ENCODE measurements around the gene PCDHA1. TPM values are rescaled to one million over a fixed set of nuclear protein-coding genes. Genes with fewer than 3 reads are reported as not detected.

The PCDHA1 gene
- total and polyA plus RNA-seq, 9 of the 15 experiments (the other 6 are each of a cell fraction or from before 2014, with no cell fraction given), result not detected

DNA sequence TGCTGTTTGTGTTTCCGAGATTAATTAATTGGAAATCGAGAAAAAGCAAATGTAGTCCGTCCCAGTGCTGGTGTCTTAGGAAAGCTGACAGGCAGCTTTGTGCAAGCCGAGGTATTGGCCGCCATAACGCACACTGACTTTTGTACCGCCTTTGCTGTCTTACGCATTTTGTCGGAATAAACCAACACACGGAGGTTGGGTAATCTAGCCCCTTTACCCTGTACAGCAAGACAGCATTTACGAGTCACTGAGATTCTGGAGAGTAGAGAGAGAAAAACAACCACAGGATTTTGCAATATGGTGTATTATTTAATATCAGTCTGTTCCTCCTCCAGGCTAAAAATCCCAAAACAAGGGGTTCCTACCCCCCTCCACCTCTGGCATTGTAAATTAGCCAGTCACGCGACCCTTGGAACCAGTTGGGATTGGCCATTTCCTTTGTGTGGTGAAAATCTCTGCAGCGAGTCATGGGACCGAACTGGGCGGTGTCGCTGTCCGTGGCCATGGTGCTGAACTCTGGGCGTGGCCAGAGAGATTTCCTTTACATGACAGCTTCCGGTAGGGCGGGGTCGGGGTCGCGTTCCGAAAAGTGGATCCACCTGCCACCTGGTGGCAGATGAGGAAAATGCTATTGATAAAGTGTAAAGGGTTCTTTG, 255.0 kb downstream of the PCDHA1 start (continued):
- no peak for TF ChIP-seq ZNF445 (CRISPR knock-in tag; IDR thresholded peaks at IDR 0.05; ENCODE audit: low read depth)
- no peak for TF ChIP-seq JUNB (CRISPR knock-in tag; conservative IDR thresholded peaks at IDR 0.05)
- no peak for TF ChIP-seq MEF2A (IDR thresholded peaks at IDR 0.05; ENCODE audit: control insufficient read depth, low read depth, low read length)
- TF ChIP-seq, protein P1, sequence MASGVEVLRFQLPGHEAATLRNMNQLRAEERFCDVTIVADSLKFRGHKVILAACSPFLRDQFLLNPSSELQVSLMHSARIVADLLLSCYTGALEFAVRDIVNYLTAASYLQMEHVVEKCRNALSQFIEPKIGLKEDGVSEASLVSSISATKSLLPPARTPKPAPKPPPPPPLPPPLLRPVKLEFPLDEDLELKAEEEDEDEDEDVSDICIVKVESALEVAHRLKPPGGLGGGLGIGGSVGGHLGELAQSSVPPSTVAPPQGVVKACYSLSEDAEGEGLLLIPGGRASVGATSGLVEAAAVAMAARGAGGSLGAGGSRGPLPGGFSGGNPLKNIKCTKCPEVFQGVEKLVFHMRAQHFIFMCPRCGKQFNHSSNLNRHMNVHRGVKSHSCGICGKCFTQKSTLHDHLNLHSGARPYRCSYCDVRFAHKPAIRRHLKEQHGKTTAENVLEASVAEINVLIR (CRISPR knock-in tag; IDR thresholded peaks at IDR 0.05), result 0 out of 2 replicates have a peak, but pooled peaks have one; percentile 9
- no peak for TF ChIP-seq ELF2 (CRISPR knock-in tag; IDR thresholded peaks at IDR 0.05)
- TF ChIP-seq ZNF444 (CRISPR knock-in tag; IDR thresholded peaks at IDR 0.05), result no peak
- no peak for TF ChIP-seq ZMIZ1 (IDR thresholded peaks at IDR 0.05; ENCODE audit: low read depth in 2 of 2, low read length in 2 of 2)
- TF ChIP-seq CEBPB (tag; IDR thresholded peaks at IDR 0.05), result no peak
- TF ChIP-seq, protein P2, sequence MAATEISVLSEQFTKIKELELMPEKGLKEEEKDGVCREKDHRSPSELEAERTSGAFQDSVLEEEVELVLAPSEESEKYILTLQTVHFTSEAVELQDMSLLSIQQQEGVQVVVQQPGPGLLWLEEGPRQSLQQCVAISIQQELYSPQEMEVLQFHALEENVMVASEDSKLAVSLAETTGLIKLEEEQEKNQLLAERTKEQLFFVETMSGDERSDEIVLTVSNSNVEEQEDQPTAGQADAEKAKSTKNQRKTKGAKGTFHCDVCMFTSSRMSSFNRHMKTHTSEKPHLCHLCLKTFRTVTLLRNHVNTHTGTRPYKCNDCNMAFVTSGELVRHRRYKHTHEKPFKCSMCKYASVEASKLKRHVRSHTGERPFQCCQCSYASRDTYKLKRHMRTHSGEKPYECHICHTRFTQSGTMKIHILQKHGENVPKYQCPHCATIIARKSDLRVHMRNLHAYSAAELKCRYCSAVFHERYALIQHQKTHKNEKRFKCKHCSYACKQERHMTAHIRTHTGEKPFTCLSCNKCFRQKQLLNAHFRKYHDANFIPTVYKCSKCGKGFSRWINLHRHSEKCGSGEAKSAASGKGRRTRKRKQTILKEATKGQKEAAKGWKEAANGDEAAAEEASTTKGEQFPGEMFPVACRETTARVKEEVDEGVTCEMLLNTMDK (IDR thresholded peaks at IDR 0.05; ENCODE audit: borderline replicate concordance, insufficient read depth, low read depth, low read length, poor library complexity, severe bottlenecking), result no peak
- no peak for TF ChIP-seq NELFE (IDR thresholded peaks at IDR 0.05; ENCODE audit: insufficient read depth, insufficient read length)
- no peak for TF ChIP-seq BRCA1 (IDR thresholded peaks at IDR 0.05)
- TF ChIP-seq BRCA1 (CRISPR knock-in tag; IDR thresholded peaks at IDR 0.05), result no peak
- TF ChIP-seq RAD21 (CRISPR knock-in tag; conservative IDR thresholded peaks at IDR 0.05 in 1 of 2, IDR thresholded peaks at IDR 0.05 in 1 of 2), result peak; percentile 34 to 67; a peak in 3 of 4 replicates
- no peak for TF ChIP-seq TSHZ1 (CRISPR knock-in tag; IDR thresholded peaks at IDR 0.05)
- no peak for TF ChIP-seq SOX6 (IDR thresholded peaks at IDR 0.05)
- TF ChIP-seq ZFP36 (IDR thresholded peaks at IDR 0.05; ENCODE audit: low read depth, low read length, partially characterized antibody), result no peak

Data from K562 (cell line).